A673 (cell line): ENCODE measurements around the gene ZNF428.

ENCODE experiments used
- EZH2 ChIP-seq: fragments of 200-600 bp; sonication (generic); IDR thresholded peaks from 2 replicates; pipeline ENCODE4 v1.6.1; 2017; ENCODE audit warnings: borderline replicate concordance, low read depth, mild to moderate bottlenecking, mixed read lengths, antibody characterized with exemption, low read length; ENCODE audit not compliant: poor library complexity, severe bottlenecking
- TF ChIP-seq, protein P1 (sequence below): fragments of 300-800, 200-600 bp; sonication (generic); conservative IDR thresholded peaks from 2 replicates; pipeline ENCODE4 v1.5.1; 2017; ENCODE audit warnings: low read depth, mild to moderate bottlenecking, antibody characterized with exemption, low read length, moderate library complexity, mixed read lengths

DNA sequence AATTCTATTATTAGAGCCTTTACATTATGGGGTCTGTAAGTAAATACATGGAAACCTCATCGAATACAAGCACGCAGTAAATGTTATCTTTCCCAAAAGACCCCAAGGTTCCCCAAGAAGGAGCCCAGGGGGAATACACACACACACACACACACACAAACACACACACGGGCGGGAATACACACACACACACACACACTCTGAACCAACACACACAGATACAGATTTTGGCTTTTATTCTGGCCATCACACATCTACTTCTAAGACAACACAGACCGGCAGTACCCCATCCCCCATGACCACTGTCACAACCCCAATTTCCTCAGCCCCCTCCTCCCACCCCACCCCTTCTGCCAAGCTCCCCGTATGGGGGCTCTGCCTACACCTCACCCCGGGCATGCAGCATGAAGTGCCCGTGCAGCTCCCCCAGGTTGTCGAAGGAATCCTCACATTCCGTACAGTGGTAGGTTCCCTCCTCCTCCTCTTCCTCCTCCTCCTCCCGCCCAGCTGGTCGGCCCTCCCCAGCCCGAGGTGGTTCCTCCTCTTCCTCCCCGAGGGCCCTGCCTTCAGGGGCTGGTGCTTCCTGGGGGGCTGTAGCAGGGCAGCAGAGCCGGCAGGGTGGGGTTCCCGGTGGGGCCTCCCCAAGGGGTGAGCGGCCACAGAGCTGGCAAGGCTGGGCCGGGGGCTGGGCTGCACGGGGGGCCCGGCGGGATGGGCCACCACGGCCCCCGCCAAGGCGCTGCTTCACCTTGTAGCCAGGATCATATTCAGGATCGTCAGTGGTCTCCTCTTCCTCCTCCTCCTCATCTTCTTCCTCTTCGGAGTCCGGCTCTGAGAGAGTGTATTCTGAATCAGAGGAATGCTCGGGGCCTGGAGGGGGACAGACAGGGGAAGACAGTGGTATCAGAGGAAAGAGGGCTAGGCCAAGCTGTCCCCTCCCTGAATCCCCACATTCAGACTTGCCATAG, 11.9 kb downstream of the ZNF428 start:
- TF ChIP-seq, protein P1, sequence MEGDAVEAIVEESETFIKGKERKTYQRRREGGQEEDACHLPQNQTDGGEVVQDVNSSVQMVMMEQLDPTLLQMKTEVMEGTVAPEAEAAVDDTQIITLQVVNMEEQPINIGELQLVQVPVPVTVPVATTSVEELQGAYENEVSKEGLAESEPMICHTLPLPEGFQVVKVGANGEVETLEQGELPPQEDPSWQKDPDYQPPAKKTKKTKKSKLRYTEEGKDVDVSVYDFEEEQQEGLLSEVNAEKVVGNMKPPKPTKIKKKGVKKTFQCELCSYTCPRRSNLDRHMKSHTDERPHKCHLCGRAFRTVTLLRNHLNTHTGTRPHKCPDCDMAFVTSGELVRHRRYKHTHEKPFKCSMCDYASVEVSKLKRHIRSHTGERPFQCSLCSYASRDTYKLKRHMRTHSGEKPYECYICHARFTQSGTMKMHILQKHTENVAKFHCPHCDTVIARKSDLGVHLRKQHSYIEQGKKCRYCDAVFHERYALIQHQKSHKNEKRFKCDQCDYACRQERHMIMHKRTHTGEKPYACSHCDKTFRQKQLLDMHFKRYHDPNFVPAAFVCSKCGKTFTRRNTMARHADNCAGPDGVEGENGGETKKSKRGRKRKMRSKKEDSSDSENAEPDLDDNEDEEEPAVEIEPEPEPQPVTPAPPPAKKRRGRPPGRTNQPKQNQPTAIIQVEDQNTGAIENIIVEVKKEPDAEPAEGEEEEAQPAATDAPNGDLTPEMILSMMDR = no peak
- TF ChIP-seq EZH2 = no peak
